GM12873 (cell line): Measurements from ENCODE around the gene TMEM128.

Source experiments
- TF ChIP-seq, protein P1 (sequence below): IDR thresholded peaks from 2 replicates; pipeline ENCODE4 v1.5.1; 2012; ENCODE audit warnings: low read depth, mild to moderate bottlenecking, moderate library complexity, low read length, control low read depth; ENCODE audit not compliant: insufficient read depth; ENCODE audit errors: missing control alignments

The TMEM128 gene

DNA sequence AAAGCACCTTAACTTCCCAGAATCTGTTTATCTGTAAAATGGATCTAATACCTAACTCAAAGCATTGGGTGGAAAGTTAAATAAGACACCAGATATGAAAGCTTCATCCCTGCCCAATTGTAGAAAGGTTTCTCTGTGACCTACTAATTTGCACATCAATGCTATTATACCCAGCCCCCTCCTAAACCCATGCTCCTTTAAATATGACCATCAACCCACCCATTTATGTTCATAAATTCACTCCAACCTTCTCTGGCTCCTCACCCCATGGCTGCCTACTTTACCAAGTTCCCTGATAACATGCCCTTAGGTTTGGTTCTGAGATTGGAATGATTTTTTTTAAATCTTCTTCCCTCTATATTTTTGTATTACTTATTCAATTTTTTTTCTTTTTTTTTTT lies 40.1 kb upstream of the TMEM128 start:
- TF ChIP-seq, protein P1, sequence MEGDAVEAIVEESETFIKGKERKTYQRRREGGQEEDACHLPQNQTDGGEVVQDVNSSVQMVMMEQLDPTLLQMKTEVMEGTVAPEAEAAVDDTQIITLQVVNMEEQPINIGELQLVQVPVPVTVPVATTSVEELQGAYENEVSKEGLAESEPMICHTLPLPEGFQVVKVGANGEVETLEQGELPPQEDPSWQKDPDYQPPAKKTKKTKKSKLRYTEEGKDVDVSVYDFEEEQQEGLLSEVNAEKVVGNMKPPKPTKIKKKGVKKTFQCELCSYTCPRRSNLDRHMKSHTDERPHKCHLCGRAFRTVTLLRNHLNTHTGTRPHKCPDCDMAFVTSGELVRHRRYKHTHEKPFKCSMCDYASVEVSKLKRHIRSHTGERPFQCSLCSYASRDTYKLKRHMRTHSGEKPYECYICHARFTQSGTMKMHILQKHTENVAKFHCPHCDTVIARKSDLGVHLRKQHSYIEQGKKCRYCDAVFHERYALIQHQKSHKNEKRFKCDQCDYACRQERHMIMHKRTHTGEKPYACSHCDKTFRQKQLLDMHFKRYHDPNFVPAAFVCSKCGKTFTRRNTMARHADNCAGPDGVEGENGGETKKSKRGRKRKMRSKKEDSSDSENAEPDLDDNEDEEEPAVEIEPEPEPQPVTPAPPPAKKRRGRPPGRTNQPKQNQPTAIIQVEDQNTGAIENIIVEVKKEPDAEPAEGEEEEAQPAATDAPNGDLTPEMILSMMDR, result no peak

DNA sequence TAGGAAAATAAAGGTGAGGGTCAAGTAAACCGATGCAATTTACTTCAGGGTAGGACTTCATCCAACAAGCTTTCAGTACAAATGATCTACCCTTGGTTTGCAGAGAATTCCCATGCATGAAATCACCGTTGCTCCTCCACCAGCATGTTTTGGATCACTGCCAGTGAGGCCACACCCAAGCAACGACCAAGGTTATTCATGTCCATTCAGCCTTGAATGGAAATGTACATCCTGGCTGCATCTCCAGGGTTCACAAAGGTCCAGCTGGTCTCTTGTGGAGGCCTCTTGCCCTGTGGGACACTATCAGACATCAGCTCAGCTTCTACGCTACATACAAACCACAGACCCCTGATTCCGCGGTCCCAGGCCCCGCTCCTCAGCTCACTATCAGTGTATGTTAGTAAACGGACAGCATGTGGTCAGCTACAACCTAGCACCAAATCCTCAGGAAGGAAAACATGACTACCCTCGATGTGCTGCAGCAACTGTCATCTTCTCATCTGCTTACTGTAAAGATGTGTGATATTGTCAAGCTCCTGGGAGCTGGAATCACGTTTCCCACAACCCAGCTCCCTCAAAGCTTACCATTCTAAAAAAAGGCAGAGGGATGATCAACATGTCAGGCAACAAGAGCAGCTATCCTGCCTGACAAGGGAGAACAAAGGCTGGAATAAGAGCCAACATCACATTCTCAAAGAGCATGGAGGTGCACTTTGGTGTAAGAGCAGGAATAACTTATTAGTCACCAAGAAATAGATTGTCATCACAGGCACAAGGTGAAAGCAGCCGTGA lies 37.0 kb upstream of the TMEM128 start:
- TF ChIP-seq, protein P1, result no peak

DNA sequence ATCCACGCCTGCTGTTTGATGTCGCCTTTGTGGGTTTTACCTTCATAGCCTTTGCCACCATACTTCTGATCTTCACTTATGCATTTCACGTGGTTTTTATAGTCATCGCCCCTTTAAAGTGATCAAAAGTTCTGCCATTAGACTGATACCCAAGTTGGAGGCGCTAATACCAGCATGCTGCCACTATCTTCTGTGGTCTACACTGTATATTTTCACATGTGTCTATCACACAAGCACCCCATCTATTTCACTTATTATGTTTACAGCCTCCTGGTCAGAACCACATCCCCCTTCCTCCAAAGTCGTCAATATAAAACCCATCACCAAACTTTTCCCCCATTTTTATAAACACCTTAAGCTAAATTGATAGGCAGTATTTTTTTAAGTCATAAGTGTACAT lies 33.8 kb upstream of the TMEM128 start:
- TF ChIP-seq, protein P1, result no peak

DNA sequence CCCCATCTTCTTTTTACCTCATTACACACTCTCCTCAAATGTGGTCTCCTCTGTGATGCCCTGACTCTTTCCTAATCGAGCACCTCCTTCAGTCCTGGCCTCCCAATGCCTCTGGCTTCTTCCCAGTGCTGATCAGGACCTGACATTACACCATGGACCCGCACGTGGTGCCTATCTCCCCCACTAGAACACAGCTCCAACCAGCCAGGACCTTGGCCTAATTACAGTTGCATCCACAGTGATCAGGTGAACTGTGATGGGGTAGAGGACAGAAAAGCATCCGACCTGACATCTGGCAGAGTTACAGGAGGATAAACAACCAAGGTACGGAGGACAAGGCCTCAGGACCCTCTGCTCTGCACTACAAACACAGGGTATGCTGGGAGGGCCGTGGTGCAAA lies 29.5 kb upstream of the TMEM128 start:
- TF ChIP-seq, protein P1, result no peak

DNA sequence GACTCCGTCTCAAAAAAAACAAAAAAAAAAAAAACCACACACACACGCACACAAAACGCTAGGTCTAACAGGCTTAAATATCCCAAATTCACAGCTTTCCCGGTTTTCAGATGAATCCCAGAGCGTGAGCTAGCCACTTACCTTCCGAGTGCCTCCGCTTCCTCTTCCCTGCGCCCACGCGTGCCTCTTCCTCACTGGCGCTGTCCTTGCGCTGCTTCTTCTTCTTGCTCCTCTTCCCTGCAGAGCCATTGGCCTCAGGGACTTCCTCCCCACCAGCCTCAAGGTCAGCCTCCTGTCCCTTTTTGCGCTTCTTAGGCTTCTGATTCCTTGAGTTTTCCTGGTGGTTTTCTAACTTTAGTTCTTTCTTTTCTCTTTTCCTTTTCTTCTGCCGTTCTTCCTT lies 26.2 kb upstream of the TMEM128 start:
- TF ChIP-seq, protein P1, result no peak

DNA sequence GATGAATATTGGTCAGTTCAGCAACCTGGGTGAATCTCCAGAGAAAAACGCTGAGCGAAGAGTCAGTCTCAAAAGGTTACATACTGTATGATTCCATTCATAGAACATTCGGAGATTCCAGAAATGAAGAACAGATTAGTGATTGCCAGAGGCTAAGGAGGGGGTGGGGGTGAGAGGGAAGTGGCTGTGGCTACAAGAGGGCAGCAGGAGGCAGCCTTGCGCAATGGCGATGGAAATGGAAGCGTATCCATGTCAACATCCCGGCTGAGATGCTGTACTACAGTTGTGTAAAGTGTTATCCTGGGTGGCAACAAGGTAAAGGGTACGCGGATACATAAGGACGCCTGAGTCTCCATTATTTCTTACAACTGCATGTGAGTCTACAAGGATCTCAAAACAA lies 23.9 kb upstream of the TMEM128 start:
- TF ChIP-seq, protein P1, result no peak

DNA sequence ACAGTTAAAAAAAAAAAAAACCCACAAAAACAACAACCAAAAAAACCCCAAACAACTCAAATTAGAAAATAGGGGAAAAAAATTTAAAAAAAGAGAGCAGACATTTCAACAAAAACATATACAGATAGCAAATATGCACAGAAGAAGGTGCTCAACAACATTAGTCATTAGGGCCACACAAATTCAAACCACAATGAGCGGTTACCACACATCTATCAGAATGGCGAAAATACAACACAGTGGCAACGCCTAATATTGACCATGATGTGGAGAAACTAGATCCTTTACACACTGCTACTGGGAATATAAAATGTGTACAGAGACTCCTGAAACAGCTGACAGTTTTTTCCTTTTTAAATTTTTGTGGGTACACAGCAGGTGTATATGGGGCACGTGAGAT lies 22.5 kb upstream of the TMEM128 start:
- TF ChIP-seq, protein P1, result no peak
